Subcutaneous abdominal adipose tissue (tissue), 5 donors: Measurements from ENCODE around the gene NRP1.

ENCODE experiments used
- H3K27ac ChIP-seq: one replicate; pipeline ENCODE4 v1.7.0; 2013; ENCODE audit warnings: low read depth, mild to moderate bottlenecking, inconsistent platforms, low read length, moderate library complexity
- H3K27me3 ChIP-seq, 5 donors: one replicate each; pipeline ENCODE4 v1.7.0; 2013; ENCODE audit warnings: low read length in 5 of 5, inconsistent platforms in 1 of 5; ENCODE audit not compliant: control insufficient read depth in 5 of 5, insufficient read depth in 4 of 5
- H3K36me3 ChIP-seq, 5 donors: one replicate each; pipeline ENCODE4 v1.7.0; 2013; ENCODE audit warnings: low read length in 5 of 5; ENCODE audit not compliant: control insufficient read depth in 5 of 5, insufficient read depth in 5 of 5
- H3K4me1 ChIP-seq, 5 donors: one replicate each; pipeline ENCODE4 v1.7.0; 2013; ENCODE audit warnings: low read length in 5 of 5, mild to moderate bottlenecking in 3 of 5, moderate library complexity in 1 of 5; ENCODE audit not compliant: control insufficient read depth in 5 of 5, insufficient read depth in 5 of 5
- H3K4me3 ChIP-seq, 5 donors: one replicate each; pipeline ENCODE4 v1.7.0; 2013; ENCODE audit warnings: low read length in 5 of 5, low read depth in 1 of 5
- H3K9ac ChIP-seq, 5 donors: one replicate each; pipeline ENCODE4 v1.7.0; 2013; ENCODE audit warnings: low read length in 5 of 5, mild to moderate bottlenecking in 4 of 5, moderate library complexity in 3 of 5
- H3K9me3 ChIP-seq, 5 donors: one replicate each; pipeline ENCODE4 v1.7.0; 2013; ENCODE audit warnings: low read length in 5 of 5; ENCODE audit not compliant: control insufficient read depth in 5 of 5
- donor health status: healthy.
- donor health status: healthy.
- donor health status: healthy.
- donor health status: healthy.
- donor health status: healthy.

NRP1 gene

DNA sequence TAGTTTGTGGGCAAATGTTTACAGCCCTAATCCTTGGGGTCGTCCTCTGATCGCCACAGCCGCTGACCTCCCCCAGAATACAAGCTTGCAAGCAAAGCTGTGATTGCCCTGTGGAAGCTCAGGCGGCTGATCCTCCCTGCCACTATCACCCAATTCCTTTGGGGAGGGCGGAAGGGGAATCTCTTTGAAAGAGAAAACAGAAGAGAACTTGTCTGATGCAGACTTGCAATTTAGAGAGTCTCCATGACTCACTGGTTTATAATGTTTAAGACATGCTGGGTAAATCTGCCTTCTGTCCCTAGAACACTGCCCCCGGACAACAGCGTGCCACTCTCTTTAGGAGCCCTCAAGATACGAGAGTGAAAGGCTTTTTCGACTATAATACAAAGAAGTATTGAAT lies 75.5 kb downstream of the NRP1 start:
- no peak overlapping the region for H3K9ac ChIP-seq
- H3K4me1 ChIP-seq: peaks cover 0 to 36% (median 4%) of the 10 kb centered on the region in 5 donors
- no peaks in the 10 kb centered on the region for H3K27me3 ChIP-seq
- no peak overlapping the region for H3K27ac ChIP-seq
- peaks cover 36 to 84% (median 67%) of the 10 kb centered on the region in 5 donors for H3K36me3 ChIP-seq
- no peaks in the 10 kb centered on the region for H3K9me3 ChIP-seq
- no peak overlapping the region for H3K4me3 ChIP-seq

DNA sequence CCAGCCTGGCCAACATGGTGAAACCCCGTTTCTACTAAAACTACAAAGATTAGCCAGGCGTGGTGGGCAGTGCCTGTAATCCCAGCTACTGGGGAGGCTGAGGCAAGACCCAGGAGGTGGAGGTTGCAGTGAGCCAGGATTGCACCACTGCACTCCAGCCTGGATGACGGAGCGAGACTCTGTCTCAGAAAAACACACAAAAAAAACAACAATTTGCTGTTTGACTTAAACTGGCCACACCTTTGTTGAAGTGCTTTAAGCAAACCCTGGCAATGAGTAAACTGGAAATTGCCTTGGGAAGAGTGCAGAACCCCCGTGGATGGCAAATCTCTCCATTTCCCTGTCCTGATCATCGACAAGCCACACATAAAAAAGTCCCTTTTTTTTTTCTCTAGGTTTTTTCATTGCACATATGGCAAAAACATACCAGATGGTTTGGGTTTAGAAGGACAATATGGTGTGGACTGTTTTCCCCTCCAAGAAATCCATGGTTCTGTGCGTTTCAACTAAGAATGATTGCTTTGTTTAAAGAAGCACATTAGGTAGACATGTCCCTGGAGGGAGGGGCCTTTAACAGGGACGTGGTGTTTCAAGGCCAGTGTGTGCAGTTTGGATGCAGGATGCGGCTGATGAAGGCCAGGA lies 76.9 kb downstream of the NRP1 start:
- Histone ChIP-seq H3K4me1 (peaks cover 0 to 37% (median 0%) of the 10 kb centered on the region in 5 donors), H3K4me3 (no peak overlapping the region), H3K9ac (no peak overlapping the region), H3K9me3 (no peaks in the 10 kb centered on the region), H3K27me3 (no peaks in the 10 kb centered on the region), H3K27ac (no peak overlapping the region), H3K36me3 (peaks cover 36 to 88% (median 73%) of the 10 kb centered on the region in 5 donors)

GRCh38 chr10:33256458-33256857 lies 78.0 kb downstream of the NRP1 start:
- Histone ChIP-seq H3K27me3 (no peaks in the 10 kb centered on the region), H3K9me3 (no peaks in the 10 kb centered on the region), H3K27ac (no peak overlapping the region), H3K4me3 (no peak overlapping the region), H3K4me1 (peaks cover 0 to 48% (median 0%) of the 10 kb centered on the region in 5 donors), H3K36me3 (peaks cover 37 to 89% (median 78%) of the 10 kb centered on the region in 5 donors), H3K9ac (no peak overlapping the region)

GRCh38 chr10:33254556-33255160 lies 79.8 kb downstream of the NRP1 start:
- peaks cover 40 to 93% (median 78%) of the 10 kb centered on the region in 5 donors for H3K36me3 ChIP-seq
- peak overlapping the region; percentile 11 for H3K27ac ChIP-seq

GRCh38 chr10:33253411-33253810 lies 81.1 kb downstream of the NRP1 start:
- Histone ChIP-seq H3K4me1 (peaks cover 0 to 74% (median 6%) of the 10 kb centered on the region in 5 donors), H3K4me3 (no peak overlapping the region), H3K9me3 (no peaks in the 10 kb centered on the region), H3K9ac (no peak overlapping the region), H3K36me3 (peaks cover 44 to 84% (median 67%) of the 10 kb centered on the region in 5 donors), H3K27me3 (no peaks in the 10 kb centered on the region), H3K27ac (peak overlapping the region; percentile 43)

More at GRCh38 chr10:33254556-33255160, 79.8 kb downstream of the NRP1 start:
- no peaks in the 10 kb centered on the region for H3K27me3 ChIP-seq
- no peak overlapping the region for H3K4me3 ChIP-seq
- H3K4me1 ChIP-seq: peaks cover 0 to 63% (median under 1%) of the 10 kb centered on the region in 5 donors
- H3K9me3 ChIP-seq: no peaks in the 10 kb centered on the region
- H3K9ac ChIP-seq: no peak overlapping the region

GRCh38 chr10:33252794-33253203 lies 81.7 kb downstream of the NRP1 start:
- no peak overlapping the region for H3K4me3 ChIP-seq
- H3K27me3 ChIP-seq: no peaks in the 10 kb centered on the region
- peaks cover 46 to 84% (median 63%) of the 10 kb centered on the region in 5 donors for H3K36me3 ChIP-seq
- no peaks in the 10 kb centered on the region for H3K9me3 ChIP-seq
- peaks cover 0 to 79% (median 9%) of the 10 kb centered on the region in 5 donors for H3K4me1 ChIP-seq
- H3K27ac ChIP-seq: peak overlapping the region; percentile 43
- no peak overlapping the region for H3K9ac ChIP-seq

DNA sequence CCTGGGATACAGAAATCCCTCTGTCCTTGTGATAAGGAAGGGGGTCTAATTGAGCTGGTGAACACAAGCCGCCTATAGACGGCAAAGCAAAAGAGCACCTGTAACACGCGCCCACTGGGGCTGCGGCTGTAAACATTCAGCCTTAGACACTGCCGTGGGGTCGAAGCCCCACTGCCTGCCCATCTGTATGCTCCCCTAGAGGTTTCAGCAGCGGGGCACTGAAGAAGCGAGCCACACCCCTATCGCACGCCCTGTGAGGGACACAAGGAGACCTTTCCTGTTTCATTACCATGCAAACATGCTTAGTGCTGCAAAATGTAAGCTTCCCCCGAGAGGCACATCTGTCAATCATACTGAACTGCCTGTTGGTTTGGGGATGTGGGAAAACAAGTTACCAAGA lies 82.1 kb downstream of the NRP1 start:
- Histone ChIP-seq H3K36me3 (peaks cover 46 to 84% (median 63%) of the 10 kb centered on the region in 5 donors), H3K4me1 (peaks cover 0 to 84% (median 14%) of the 10 kb centered on the region in 5 donors), H3K4me3 (no peak overlapping the region), H3K27me3 (no peaks in the 10 kb centered on the region), H3K9me3 (no peaks in the 10 kb centered on the region), H3K9ac (no peak overlapping the region), H3K27ac (no peak overlapping the region)

- Histone ChIP-seq H3K4me3 (no peak overlapping the region), H3K9ac (no peak overlapping the region), H3K27me3 (no peaks in the 10 kb centered on the region), H3K9me3 (no peaks in the 10 kb centered on the region), H3K36me3 (peaks cover 57 to 84% (median 62%) of the 10 kb centered on the region in 5 donors), H3K27ac (peak overlapping the region; percentile 75), H3K4me1 (peaks cover 0 to 85% (median 15%) of the 10 kb centered on the region in 5 donors)
These were observed 84.7 kb downstream of the NRP1 start for GRCh38 chr10:33249659-33250345.

DNA sequence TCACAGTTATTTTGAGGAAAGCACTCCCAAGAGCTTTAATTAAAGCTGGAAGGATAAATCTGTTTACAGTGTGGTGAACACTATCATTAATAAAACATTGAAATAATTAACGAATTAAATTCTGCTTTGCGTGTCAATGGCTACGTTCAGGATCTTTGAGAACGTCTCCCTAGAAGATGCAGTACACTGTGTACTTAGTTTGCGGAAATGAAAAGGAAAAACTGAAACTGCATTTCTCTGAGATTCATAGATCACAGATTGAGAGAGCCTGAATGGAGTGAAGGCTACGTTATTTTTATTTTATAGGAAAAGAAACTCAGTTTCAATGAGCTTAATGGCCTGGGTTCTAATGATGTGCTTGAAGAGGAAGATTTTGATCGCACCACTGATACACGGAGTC lies 85.3 kb downstream of the NRP1 start:
- no peak overlapping the region for H3K4me3 ChIP-seq
- H3K4me1 ChIP-seq: peaks cover 0 to 84% (median 15%) of the 10 kb centered on the region in 5 donors
- H3K9me3 ChIP-seq: no peaks in the 10 kb centered on the region
- H3K27ac ChIP-seq: peak overlapping the region; percentile 75
- H3K27me3 ChIP-seq: no peaks in the 10 kb centered on the region
- peaks cover 57 to 77% (median 60%) of the 10 kb centered on the region in 5 donors for H3K36me3 ChIP-seq
- H3K9ac ChIP-seq: no peak overlapping the region

- Histone ChIP-seq H3K36me3 (peaks cover 55 to 76% (median 58%) of the 10 kb centered on the region in 5 donors), H3K4me3 (no peak overlapping the region), H3K9ac (no peak overlapping the region), H3K4me1 (peaks cover 0 to 79% (median 15%) of the 10 kb centered on the region in 5 donors), H3K9me3 (no peaks in the 10 kb centered on the region), H3K27ac (peak overlapping the region; percentile 75), H3K27me3 (no peaks in the 10 kb centered on the region)
These were observed 85.8 kb downstream of the NRP1 start for GRCh38 chr10:33248638-33249037.
